ENCODE measurements around the gene EVC.

Gene EVC

DNA sequence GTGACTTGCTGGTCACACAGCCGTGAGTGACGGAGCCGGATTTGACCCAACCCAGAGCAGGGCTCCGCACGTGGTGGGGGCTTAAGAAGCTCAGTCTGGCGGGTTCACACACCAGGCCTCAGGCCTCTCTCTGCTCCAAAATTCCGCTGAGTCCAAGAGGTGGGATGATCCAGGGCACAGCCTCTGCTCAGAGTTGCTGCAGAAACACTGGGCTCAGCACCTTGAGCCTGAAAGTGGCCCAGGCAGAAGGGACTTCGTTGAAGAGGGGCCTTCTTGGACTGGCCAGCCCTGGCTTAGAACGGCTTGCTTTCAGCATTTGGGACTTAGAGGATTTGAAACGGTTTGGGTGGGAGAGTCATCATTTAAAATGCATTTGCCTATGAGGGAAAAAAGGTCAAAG lies 21.2 kb downstream of the EVC start:
- no peak for FAIRE-seq

DNA sequence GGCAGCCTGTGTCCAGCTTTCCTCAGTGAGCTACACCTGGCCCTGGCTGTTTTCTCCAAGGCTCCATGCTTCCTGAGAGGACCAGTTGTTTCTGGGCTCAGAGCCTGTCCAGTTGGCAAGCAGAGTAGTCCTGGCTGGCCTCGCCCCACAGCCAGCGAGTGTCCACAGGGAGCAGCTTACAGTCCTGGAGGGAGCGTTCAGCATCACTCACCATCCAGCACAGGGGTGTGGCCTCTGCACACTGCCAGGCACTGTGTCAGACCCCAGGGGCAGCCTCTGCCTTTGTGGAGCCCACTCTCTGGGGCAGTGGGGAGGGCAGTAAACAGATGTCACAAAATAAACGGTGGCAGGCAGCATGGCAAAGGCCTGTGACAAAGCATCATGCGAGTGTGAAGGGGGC lies 23.9 kb downstream of the EVC start:
- no peak for FAIRE-seq

DNA sequence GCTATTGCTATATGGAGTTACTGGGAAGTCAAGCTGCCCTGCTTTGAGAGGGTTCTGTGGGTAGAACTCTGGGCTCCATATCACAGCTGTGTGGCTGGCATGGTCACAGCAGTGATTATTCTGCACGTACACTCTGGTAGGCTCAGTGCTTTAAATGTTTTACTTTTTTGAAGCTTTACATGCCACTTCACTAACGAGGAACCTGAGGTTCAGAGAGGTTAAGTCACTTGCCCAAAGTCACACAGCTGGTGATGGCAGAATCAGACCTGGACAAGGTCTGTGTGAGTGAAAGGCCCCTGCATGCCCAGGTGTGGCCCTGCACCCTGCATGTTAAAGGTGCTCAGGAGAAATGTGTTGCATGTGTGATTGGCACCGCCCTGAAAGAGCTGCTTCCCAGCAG lies 24.5 kb downstream of the EVC start:
- FAIRE-seq = no peak

DNA sequence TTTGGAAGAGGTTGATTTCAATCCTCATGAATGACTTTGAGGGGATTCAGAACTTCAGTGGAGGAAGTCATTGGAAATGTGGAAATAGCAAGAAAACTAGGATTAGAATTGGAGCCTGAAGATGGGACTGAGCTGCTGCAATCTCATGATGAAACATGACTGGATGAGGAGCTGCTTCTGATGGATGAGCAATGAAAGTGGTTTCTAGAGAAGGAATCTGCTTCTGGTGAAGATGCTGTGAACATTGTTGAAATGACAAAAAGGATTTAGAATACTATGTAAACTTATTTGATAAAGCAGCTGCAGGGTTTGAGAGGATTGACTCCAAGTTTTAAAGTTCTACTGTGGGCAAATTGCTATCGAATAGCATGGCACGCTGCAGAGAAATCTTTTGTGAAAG lies 27.1 kb downstream of the EVC start:
- no peak for FAIRE-seq

DNA sequence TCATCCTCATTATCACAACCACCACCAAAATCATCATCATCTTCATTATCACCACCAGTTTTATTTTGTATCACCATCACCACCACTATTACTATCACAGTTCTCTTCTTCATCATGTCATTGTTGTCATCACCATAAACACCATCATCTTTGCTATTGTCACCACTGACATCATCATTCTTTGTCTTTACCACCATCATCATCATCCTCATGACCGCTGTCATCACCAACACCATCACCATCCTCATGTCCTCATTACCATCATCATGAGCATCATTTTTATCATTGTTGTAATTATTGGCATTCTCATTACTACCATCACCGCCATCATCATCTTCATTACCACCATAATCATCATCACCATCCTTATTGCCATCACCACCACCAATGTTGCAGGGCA lies 31.4 kb downstream of the EVC start:
- FAIRE-seq = no peak

DNA sequence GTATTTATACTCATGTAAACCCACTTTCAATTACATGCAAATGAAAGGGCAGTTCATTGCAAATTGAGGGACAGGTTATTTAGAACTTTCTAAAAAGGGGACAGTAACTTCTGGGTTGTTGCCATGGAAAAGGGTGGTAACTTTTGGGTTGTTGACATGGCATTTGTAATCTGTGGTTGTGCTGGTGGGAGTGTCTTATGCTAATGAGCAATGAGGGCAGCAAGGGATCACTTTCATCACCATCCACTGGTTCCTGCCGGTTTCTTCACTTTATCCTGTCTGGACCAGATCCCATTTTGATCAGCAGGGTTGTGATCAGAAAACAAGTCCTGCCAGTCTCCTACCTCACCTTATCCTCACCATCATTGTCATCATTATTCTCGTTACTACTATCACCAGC lies 32.0 kb downstream of the EVC start:
- FAIRE-seq = no peak

DNA sequence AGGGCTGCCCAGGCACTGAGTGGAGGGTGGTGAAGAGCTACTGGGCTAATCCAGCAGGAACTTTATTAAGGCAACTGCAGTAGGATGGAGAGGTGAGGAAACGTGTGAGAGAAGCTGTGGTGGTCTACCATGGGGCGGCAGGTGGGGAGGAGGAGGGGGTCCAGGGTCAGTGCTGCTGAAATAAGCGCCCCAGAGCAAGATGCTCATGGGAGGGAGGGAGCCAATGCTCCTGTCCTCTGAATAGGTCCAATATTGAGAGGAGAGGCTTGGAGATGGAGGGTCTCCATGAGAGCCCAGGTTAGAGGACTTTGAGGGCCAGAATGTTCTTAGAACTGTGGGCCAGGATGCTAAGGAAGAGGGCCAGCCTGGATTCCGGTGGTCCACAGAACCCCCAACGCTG lies 35.2 kb downstream of the EVC start:
- no peak for FAIRE-seq

DNA sequence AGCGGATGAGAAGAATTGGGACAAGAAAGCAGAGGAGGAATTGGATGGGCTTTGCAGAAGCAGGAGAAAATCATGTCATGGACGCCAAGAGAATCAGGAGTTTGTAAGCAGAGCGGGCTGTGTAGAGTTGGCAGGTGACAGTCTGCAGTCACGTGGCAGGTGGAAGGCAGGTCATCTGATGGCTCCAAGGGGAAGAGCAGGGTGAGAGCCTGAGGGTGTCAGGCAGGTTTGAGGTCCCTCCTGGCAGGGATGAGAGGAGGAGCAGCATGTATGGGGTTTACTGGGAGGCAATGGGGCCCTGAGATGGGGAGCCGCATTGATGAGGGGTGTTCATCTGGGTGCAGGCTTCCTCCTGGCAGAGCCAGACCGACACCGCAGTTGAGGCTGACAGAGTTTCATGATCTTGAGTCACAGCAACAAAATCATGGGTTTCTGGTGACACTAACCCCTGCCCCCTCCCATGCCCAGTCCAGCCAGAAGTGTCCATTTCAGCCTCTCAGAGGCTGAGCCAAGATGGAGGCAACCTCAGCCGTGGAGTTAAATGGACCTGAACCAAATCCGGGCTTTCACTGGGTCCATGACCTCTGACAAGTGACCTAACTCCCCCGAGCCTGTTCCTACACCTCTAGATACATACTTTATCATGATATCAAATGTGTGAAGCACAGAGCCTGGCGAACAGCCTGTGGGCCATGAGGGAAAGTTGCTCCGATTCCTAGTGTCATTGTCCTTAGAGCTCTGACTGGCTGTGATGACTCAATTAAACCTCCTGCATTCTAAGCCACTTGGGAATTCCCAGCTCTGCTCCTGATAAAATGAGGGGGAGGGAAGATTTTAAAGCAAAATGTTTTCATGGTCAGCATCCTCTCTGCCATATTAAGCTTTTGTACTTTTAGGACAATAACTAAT lies 36.1 kb downstream of the EVC start:
- FAIRE-seq = no peak

DNA sequence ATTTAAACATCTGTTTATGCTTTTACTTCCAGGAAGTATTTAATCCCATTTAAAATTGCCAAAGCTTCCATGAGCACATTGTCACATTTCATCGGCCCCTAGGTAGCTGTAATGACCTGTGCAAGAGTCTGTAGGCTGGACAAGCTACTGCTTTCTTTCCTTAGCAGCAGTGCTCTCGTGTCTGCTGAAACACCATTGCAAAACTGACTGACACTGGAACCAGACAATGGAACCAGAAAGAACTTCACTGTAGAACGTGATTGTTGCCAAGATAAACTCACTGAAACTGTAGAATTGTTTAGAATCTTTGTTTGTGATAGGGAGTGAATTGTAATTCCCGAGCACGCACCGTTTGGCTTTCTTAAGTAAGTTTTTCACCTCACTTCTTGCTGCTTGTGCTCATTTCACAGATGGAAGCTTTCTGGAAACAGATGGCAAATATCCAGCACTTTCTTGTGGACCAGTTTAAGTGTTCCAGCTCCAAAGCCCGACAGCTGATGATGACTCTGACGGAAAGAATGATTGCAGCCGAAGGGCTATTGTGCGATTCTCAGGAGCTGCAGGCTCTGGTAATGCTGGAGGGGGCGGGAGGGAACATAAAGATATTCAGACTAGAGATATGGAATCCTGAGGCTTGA lies 36.9 kb downstream of the EVC start:
- FAIRE-seq = no peak

DNA sequence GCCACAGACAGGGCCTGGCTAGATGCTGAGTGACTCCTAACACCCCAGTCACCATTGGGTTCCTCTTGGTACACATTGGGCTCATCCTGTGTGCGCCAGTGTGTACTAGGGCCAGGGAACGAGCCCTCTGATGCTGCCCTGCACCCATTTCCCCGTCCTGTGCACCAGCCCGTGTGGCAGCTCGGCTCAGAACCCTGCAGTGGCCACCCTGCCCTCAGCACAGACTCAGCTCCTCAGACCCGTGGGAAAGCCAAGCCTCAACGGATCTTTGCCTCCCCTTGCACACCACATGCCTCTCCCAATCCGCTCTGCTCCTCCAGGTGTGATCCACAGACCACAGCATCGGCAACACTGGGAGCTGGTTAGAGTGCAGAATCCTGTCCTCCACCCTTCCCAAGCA lies 38.6 kb downstream of the EVC start:
- FAIRE-seq = no peak

DNA sequence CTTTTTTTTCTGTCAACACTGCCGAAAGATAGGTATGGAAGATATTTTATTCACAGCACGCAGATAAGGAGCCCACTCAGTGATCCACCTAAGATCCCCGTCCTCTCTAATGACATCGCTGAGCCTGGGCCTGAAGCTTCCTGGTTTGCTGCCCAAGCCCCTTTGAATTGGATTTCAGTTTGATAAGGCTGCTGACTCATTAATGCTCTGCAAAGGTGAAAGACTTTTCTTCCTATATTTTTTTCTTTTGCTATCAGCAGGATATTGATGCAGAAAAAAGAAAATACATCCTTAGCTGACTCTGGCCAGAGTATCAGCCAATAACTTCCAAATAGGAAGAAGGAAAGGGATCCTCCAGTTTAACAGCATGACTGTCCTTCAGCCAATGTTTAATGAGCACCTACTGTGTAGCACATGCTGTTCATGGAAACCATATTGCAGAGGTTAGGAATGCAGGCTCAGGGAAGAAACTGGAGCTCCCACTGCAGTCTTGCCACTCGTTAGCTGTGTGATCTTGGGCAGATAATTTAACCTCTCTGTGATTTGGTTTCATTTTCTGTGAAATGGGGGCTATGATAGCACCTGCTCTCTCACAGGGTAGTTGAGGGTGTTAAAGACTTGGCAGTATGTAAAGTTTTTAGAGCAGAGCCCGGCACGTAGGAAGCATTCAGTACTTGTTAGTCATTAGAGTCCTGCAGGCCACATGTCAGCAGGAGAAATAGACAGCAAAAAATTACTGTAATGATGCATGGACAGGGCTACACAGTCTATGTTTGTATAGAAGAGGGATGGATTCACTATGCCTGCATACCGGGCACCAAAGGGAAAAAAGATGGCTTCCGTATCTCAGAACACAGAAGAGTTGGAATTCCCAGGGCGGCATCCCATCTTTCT lies 39.3 kb downstream of the EVC start:
- no peak for FAIRE-seq

DNA sequence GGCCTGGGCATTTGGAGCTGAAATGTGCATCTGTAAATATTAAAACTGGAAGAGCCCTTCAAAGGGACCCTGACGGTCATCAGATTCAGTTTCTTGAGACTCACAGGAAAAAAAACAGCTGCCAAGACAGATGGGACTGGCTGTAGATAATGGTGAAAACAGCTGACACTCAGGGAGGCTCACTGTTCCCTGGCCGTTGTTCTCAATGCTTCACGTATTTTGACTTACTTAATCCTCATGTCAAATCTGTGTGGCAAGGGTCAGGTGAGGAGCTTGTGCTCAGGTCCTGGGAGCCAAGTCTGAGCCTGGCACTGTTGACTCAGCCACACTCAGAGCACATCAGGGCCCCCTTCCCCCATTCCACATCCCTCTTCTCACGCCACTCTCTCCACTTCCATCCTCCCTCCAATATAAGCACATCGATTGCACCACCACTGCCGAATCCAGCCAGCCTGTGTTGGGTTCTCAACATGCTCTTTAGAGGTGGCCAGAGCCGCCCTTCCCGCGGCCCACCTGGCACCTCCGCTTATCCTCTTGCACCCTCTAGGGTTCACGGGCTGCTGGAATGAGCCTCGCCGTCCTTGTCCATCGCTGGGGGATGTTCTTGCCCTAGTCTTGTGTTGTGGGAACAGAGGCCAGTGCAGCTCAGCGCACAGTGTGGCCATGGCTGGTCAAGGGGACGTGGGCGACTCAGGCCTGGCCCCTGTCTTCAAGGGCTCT lies 40.1 kb downstream of the EVC start:
- FAIRE-seq = no peak

DNA sequence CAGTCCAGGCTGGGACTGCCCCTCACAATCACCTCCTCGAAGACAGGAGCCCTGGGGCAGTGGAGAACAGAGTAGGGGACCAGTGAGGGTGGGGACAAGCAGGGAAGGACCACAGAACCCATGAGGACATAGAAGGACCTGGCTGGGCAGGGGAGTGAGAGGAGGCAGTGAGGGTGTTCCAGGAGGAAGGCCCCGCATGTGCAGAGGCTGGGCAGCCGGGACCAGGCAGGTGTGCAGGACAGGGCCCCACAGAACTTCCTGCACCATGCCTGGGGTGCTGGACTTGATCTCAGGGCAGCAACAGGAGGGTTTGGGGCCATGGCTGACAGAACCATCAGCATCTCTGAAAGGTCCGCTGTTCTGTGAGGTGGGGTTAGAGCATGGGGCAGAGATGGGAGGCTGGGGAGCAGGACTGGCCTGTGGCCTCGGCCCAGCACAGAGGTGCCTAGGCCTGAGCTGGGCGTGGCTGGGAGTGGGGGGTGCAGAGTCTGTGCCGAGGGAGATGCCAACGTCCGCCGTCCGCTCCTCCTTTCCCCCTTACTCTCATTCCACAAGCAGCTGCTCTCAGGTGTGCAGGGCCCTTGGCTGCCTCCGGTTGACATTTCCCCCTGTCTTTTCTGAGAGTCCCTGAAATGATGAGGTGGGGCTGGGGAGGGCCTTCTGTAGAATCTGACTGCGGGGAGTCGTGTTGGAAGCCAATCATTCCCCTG lies 40.8 kb downstream of the EVC start:
- FAIRE-seq = no peak

DNA sequence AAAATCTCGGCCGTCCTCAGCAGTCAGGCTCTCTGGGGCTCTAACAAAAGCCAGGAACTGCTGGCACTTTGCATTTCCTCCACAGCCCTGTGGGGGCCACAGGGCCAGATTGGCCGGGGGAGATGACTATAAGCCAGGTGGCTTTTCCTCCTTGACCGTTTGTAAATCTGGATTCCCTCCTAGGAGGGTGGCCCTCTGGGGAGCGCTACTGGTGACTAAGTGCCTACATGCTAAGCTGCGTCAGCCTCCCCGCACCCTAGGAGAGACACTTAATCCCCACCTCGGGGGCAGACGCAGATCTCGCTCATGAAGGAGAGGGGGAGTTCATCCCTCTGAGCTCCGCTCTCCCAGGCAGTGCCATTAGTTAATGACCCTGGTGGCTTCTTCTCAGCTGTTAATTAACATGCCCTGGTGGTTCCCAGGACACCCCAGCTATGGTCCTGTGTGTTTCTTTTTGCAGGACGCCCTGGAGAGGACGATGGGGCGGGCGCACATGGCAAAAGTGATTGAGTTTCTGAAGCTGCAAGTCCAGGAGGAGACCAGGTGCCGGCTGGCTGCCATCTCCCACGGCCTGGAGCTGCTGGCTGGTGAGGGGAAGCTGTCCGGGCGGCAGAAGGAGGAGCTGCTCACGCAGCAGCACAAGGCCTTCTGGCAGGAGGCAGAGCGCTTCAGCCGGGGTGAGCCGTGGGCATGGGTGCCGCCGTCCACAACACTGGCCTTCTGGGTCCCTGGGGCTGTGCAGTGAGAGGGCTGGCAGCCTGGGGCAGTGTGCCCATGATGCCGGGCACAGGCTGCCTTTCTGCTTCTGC lies 41.6 kb downstream of the EVC start:
- FAIRE-seq = no peak

DNA sequence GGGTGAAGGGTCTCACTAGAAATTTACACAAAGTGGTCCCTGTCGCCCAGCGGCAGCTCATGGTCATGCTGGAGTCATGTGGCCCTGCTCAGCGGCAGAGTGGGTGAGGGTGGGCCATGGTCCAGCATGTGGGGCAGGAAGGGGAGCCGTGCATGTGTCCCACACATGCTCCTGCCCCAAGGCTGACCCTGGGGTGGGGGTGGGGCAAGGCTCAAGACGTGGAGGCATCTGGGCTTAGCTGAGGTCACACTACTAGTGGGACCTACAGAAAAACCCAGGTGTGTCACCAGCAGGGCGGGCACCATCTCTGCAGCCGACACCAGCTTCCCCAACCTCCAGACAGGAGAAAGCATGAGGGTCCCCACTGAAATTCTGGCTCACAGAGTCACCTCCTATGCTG lies 42.4 kb downstream of the EVC start:
- FAIRE-seq = no peak

DNA sequence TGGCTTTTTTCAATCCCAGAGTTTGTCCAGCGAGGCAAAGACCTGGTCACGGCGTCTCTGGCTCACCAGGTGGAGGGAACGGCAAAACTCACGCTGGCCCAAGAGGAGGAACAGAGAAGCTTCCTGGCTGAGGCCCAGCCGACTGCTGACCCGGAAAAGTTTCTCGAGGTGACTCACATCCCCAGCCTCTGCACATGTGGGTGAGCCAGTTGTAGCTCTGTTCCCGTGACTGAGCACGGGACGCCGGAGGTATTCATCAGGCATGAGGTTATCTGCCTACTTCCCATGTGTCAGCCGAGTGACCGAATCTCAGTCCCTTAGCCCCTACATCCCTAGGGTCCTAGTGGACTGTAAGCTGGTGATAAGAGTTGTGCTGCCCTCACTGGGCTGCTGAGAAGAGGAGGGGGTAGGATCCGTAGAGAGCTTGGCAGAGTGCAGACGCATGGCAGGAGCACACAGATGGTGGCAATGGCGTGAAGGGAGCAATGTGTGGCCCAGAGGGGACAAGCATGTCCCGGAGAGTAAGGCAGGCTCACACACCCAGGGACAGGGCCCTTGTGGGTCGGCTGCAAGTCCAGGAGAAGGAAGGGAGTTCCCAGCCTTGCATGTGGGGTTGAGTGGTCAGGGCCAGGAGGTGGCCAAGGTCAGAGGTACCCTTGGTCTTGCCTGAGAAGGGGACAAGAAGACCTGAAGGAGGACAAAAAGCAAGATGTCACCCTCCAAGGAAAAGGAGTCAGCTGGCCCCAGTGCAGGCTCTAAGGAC lies 42.9 kb downstream of the EVC start:
- FAIRE-seq = no peak

DNA sequence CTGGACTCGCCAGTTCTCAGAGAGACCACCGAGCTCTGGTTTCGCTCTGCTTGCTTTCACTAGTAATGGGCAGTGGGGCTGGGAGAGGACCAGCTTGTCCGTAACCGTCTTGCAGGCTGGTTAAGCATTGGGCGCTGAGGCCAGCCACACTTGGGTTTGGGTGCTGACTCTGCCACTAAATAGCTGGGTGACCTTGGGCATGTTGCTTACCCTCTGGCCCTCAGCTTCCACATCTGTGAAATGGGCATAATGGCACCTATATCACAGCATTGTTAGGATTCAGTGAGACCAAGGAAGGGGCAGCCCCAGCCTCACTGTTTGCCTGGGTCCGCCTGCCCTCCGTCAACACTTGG lies 43.5 kb downstream of the EVC start:
- FAIRE-seq = no peak

DNA sequence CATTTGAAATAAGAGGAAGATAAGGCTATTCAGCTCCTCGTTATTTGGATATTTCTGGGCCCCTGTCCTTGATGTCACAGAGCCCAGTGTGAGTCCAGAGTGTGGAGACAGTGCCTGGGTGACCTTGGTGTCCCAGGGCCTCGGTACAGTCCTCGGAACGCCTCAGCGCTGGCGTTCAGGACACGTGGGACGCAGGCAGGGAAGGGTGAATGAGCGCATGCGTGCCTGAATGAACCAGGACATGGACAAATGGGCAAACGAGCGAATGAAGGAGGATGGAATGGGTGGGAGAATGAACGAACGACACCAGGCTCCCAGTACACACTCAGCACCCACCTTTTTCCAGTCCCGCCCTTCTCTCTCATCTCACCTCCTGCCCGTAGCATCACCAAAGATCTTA lies 44.2 kb downstream of the EVC start:
- no peak for FAIRE-seq

DNA sequence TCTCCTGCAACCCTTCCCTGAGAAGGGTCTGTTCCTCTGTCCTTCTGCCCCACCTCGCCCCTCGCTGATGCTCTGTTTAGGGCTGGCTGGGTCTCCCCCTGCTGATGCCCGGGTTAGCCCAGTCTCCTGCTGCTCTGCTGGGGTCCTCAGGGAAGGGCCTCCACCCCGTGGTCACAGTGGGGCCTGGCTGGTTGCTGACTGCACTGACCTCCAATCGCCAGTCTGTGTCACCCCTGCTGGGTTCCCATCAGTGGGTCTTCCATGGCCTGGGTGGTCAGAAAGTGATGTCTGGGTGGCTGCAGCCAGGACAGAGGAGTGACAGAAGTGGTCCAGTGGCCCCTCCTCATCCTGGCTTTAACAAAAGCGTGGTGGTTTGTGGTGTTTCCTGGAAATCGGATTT lies 44.7 kb downstream of the EVC start:
- no peak for FAIRE-seq

DNA sequence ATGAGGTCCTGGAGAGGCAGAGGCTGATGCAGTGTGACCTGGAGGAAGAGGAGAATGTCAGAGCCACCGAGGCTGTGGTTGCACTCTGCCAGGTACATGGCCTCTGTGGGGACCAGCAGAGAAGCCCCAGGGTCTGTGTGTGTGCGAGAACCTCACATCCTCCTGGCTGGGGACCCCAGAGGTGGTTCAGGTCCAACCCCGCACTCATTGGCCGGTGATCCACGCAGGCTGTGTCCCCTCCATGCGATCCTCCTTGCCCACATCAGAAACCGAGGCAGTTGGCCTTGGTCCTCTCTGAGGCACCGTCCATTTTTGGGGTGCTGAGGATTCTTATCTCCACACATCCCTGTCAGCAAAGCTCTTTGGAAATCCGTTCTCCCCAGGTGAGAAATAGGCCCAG lies 45.3 kb downstream of the EVC start:
- FAIRE-seq = no peak

DNA sequence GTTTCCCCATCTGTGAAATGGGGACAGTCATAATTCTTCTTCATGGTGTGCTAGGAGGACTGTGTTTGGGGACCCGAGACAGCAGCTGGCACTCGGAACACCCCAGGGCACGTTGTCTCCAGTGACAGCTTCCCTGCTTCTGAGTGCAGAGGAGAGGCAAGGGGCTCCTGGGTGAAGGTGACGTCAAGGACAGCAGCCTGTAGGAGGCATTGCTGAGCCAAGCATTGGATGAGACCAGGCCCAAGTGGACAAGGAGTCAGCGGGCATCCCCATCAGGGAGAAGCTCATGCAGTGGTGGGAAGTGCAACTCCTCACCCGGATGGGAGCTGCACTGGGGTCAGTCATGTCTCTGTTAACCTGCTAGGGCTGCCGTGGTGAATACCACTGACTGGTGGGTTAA lies 46.1 kb downstream of the EVC start:
- no peak for FAIRE-seq
